Right hindlimb (tissue), 1 donor: ENCODE results near the gene NTN3.
A peak's percentile ranks its signal among the peaks of the same experiment; 100 is the strongest.
"Not testable (repeated sequence)": the region's sequence is repeated elsewhere in the genome, so short reads cannot be mapped to it uniquely, and the experiment has no call there.

ENCODE experiments used
- DNase-seq: peaks from one replicate; pipeline ENCODE4 v3.0.0-alpha.2; 2018

Gene NTN3

GRCh38 chr16:2441143-2441804 is 29.8 kb upstream of the NTN3 start:
- not testable (repeated sequence) for DNase-seq

- no peak for DNase-seq
Observed at GRCh38 chr16:2443555-2443954, 27.5 kb upstream of the NTN3 start.

GRCh38 chr16:2447920-2448583 is 23.0 kb upstream of the NTN3 start:
- no peak for DNase-seq

- no peak for DNase-seq
Observed at GRCh38 chr16:2449118-2449517, 22.0 kb upstream of the NTN3 start.

- no peak for DNase-seq
Observed at GRCh38 chr16:2450535-2450934, 20.6 kb upstream of the NTN3 start.

- DNase-seq = no peak
Observed at GRCh38 chr16:2450975-2451381, 20.1 kb upstream of the NTN3 start.

- no peak for DNase-seq
Observed at GRCh38 chr16:2451851-2452320, 19.2 kb upstream of the NTN3 start.

- DNase-seq = no peak
Observed at GRCh38 chr16:2452650-2453049, 18.4 kb upstream of the NTN3 start.

GRCh38 chr16:2455081-2455845 is 15.8 kb upstream of the NTN3 start:
- no peak for DNase-seq

- DNase-seq = no peak
Observed at GRCh38 chr16:2456551-2457153, 14.4 kb upstream of the NTN3 start.

GRCh38 chr16:2457267-2457666 is 13.8 kb upstream of the NTN3 start:
- peak; percentile 20 for DNase-seq

GRCh38 chr16:2457946-2458345 is 13.2 kb upstream of the NTN3 start:
- no peak for DNase-seq

- peak; percentile 27 for DNase-seq
Observed at GRCh38 chr16:2458887-2459646, 12.0 kb upstream of the NTN3 start.

- peak; percentile 97 for DNase-seq
Observed at GRCh38 chr16:2459647-2460390, 11.3 kb upstream of the NTN3 start, which contains the start of gene TEDC2. TEDC2 (plus strand) TSS chr16:2460109; CDS start chr16:2460145, 36 bp downstream.

- DNase-seq = no peak
Observed at GRCh38 chr16:2460391-2460713, 10.7 kb upstream of the NTN3 start.

- DNase-seq = peak; percentile 24
Observed at GRCh38 chr16:2460916-2461315, 10.2 kb upstream of the NTN3 start.

GRCh38 chr16:2462031-2462866 is 8.8 kb upstream of the NTN3 start:
- no peak for DNase-seq

GRCh38 chr16:2464333-2464732 is 6.8 kb upstream of the NTN3 start:
- DNase-seq = no peak

GRCh38 chr16:2465653-2466415 is 5.3 kb upstream of the NTN3 start:
- DNase-seq = no peak
